NCI-H748 (cell line): ENCODE measurements around the gene AIFM1.

Experiments used
- DNase-seq: peaks from one replicate; lab custom pipeline; 2025; ENCODE audit not compliant: unreplicated experiment; lab: John Stamatoyannopoulos, UW

Gene AIFM1

GRCh38 chrX:130165703-130166502 is at the start of gene AIFM1:
TSS of gene AIFM1 (minus strand) at chrX:130165841. CDS start at chrX:130165656, 185 bp downstream.
- DNase-seq, result peak; percentile 97

GRCh38 chrX:130213376-130213775 is 47.7 kb upstream of the AIFM1 start:
- no peak for DNase-seq

GRCh38 chrX:130212371-130212770 is 46.7 kb upstream of the AIFM1 start:
- DNase-seq, result no peak

- DNase-seq, result no peak
These were observed 46.0 kb upstream of the AIFM1 start for GRCh38 chrX:130211415-130212186.

DNA sequence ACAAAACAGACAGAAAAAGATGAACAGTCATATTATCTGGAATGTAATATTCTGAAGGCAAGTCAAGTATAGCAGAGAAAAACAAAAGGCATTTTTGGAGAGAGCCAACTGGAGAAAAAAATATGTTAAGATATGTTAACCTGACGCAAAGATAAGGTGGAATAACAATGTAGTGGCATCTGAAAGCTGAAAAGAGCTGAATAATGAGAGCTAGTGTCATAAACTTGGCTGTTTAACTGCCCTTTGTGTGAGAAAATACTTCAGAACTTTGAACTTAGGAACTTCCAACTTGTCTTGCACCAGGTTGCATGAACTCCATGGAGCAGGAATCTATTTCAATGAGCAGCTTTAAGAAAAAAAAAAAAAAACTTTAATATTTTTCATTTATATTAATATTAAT is 39.0 kb upstream of the AIFM1 start:
- no peak for DNase-seq

GRCh38 chrX:130197464-130197863 is 31.8 kb upstream of the AIFM1 start:
- DNase-seq, result no peak

DNA sequence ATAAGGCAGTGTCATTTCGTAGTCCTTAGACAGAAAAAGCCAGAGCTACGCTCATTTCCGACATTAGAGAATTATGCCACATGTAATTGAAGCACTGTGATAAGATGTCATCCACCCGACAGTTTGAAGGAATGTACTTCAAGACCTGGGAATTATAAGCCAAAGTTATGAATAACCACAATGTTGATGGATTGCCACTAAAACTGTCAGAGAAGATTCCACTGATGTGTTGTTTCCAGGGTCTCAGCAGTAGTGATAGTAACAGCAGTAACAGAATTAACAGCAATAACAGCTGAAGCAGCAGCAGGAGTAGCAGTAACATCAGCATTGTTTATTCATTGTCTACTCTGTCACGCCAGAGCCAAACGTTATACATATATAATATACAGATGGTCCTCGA is 30.8 kb upstream of the AIFM1 start:
- DNase-seq, result no peak

GRCh38 chrX:130190801-130191200 is 25.2 kb upstream of the AIFM1 start:
- no peak for DNase-seq

DNA sequence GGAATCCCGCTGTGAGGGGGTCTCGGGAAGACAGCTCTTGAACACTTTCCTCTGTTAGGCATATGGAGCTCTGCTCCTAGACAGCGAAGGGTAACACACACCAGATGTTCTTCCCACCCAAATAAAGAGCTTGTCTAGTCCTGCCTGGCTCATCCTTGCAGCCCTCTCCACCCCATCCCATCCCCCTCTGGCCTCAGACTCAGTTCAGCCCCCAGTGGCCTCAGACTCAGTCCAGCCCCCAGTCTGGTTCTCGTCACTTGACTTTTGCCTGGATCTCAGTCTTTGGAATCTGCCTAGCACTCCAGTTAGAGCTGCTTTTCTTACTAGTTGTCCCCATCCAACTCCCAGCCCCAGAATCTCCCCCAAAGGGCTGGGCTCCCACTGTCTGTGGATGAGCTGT is 21.0 kb upstream of the AIFM1 start:
- DNase-seq, result no peak

- DNase-seq, result no peak
These were observed 19.2 kb upstream of the AIFM1 start for GRCh38 chrX:130184857-130185256.

DNA sequence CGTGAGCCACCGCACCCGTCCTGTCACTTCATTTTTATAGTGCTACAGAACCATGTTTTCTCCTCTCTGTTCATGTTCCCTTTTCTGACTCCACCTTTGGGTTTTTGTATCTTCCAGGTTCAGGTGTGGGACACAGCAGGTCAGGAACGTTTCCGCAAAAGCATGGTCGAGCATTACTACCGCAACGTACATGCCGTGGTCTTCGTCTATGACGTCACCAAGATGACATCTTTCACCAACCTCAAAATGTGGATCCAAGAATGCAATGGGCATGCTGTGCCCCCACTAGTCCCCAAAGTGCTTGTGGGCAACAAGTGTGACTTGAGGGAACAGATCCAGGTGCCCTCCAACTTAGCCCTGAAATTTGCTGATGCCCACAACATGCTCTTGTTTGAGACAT is 18.5 kb upstream of the AIFM1 start:
- DNase-seq, result no peak

DNA sequence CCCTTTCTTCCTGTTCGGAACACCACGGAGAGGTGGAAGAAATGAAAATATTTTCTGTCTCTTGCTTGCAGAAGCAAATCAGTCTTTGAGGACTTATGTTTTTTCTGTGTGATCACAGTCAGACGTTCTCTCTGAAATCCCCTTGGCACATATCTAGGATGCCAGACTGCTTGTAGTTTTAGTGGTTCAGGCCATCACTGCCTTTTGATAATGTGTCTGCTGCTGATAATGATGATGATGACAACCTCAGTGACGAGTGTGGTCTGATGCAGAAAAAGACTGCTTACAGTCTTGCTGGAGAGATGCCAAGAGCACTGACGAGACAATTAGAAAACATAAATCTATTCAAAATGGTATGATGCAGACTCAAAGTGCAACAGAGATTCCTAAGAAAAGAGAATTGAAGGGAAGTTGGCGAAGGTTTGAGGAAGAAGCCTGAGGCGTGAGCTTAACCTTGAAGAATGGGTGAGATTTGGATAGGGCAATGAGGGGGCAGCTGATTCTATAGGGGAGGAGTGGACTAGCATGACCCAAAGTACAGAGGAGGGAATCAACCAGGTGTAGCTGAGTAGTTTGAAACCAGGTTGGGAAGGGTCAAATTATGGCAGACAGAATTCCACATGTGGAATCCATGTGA is 14.1 kb upstream of the AIFM1 start:
- DNase-seq, result peak; percentile 6

DNA sequence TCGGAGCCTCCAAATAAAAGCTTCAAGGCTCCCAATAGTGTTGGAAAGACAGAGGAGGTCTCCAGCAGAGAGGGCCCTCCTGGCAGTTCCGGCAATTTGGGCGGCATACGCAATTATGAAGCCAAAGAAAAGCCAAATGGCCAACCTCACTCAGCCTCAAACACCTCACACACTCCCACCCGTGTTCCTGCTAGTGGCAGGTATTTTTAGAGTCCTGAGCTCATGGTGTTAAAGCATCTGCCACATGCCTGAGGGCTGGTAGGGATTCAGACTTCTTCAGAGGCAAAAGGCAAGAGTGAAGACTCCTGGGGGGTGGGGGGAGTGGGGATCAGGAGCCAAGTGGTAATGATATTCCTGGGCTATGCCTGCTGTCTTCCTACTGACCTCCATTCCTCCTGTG is 13.5 kb upstream of the AIFM1 start:
- DNase-seq, result no peak

- DNase-seq, result no peak
These were observed 11.3 kb upstream of the AIFM1 start for GRCh38 chrX:130176942-130177341.

DNA sequence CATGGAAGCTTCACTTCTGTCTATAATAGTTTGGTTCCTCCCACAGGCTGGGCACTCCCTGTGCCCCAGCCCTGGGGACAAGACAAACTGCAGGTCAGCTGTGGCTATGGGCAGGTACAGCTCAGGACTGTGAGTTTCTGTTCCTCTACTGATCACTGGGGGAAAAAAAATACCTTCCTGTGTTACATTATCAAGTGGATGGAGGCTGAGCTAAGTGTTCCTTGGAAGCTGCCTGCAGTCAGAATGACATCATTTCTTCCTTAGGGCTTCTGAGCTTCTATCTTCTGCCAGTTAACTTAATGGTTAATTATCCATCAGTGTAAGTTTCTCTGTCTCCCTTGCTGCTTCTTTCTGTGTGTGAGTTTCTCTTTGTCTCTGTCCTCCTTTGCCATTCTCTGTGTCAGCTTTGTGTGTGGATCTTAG is 10.7 kb upstream of the AIFM1 start:
- no peak for DNase-seq

- no peak for DNase-seq
These were observed 9.3 kb upstream of the AIFM1 start for GRCh38 chrX:130174937-130175336.

DNA sequence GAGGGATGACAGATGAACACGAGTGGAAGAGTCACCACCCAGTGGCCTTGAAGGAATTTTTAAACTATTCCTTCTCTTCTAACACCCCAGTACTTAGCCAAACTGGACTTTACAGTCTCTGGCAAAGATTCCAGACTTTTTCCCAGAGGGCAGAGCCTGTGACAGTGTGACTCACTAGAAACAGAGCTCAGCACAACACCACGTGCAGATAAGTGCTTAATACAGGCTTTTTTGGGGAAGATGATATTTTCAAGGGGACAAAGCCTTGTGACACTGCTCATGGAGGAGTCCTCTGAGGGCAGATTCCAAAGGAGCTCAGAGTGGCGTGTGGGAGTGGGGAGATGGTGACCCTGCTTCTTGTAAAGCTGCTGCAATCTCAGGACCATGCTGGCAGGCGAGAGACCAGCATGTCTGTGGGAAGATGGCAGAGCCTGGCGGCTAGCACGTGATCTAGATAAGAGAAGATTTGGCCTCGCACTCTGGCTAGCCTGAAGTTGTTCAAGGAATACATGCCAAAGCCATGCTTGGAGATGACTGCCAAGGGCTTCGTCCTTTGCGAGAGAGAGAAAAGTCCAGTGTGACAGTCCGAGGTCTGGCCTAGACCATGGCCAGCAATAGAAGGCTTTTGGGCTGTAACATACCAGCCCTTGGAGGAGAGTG is 8.5 kb upstream of the AIFM1 start:
- DNase-seq, result no peak

DNA sequence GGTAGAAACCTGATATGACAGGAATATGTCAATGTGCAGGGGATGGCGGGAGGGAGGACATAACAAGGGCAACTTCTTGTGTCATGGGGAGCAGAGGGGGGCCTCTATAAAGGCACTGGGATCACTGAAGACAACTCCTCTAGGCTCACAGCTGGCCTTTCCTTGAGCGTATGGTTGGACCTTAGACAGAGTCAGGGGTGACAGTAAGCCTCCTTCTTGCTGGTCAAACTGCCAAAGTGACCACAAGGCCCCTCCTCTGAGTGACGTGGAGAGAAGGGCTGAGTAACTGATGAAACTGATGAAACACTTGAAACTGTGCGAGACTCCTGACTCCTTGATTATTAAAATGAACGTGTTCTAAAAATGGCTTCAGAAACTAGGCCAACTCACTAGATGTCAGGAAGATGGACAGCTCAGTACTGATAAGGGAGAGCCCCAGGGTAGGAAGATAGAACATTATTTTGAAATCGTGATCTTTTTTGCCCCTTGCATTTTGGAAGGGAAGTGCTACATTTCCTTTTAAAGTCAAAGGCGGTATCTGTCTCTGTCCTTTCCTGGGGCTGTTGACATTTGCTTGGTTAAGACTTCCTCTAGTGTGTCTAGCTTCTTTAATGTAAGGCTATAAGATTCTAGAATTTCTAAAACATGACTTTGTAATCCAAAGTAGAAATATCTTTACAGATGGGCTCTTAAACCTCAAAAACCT is 7.7 kb upstream of the AIFM1 start:
- no peak for DNase-seq

DNA sequence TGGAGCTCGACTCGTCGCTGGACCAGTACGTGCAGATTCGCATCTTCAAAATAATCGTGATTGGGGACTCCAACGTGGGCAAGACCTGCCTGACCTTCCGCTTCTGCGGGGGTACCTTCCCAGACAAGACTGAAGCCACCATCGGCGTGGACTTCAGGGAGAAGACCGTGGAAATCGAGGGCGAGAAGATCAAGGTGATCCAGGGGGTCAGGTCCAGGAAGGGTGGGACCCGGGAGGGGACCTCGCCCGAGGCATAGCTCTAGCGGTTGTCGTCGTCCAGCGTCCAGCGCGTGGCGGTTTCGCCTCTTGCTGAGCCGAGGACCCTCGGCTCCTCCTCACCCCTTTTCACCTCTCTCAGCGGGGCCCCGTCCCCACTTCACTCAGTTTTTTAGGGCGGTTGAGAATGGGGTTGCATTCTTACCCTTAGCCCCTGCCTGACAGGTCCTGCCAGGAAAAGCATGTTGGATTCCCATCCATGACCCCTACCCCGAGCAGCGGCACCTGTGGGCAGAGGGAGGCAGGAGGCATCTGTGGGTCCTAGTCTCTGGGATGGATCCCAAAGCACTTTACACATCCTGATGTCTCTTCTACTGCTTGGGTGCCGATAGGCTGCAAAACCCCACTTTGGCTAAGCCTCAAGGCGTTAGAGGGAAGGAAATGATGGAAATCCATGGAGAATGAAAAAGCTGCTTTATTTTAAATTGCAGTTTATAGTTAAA is 6.6 kb upstream of the AIFM1 start:
- peak; percentile 45 for DNase-seq
